A549 treated with ZK216348 at 1 μM for 4 hours (cell line): Measurements from ENCODE around the gene SMIM12. TPM values are rescaled to one million over a fixed set of nuclear protein-coding genes. Genes with fewer than 3 reads are reported as not detected.

Source experiments
- total RNA-seq: library from RNA; stranded (reverse); fragments of 200-300 nt; extraction: Qiagen RNA extraction; gene quantifications from 5 replicates; pipeline ENCODE4 v1.2.3, GENCODE V29; 2022; ENCODE audit warnings: low read depth

SMIM12 gene
- total RNA-seq: 51.2 to 61.7 TPM (median 57.6 TPM) in 5 replicates

GRCh38 chr1:34859446-34860200, at the start of gene SMIM12:
SMIM12 (minus strand) TSS chr1:34859749; CDS start chr1:34855977, 3,772 bp downstream.

Other genes with a start within 250 kb of the SMIM12 start
- 0.16 to 0.28 TPM (median 0.19 TPM) in 3 of 5 replicates, not detected in the others for gene GJB5, start 104.7 kb downstream of the SMIM12 start, total RNA-seq
- 0.05 to 0.11 TPM (median 0.09 TPM) in 4 of 5 replicates, not detected in the other for gene GJB4, start 100.0 kb downstream of the SMIM12 start, total RNA-seq
- gene GJB3, start 78.5 kb downstream of the SMIM12 start, total RNA-seq: 7.4 to 11.8 TPM (median 9.4 TPM) in 5 replicates
- not detected in 5 replicates for gene GJA4, start 66.8 kb downstream of the SMIM12 start, total RNA-seq
- gene DLGAP3, start 69.9 kb upstream of the SMIM12 start, total RNA-seq: 0.09 to 0.27 TPM (median 0.26 TPM) in 5 replicates
- gene TMEM35B, start 125.6 kb upstream of the SMIM12 start, total RNA-seq: 13.3 to 16.4 TPM (median 15.1 TPM) in 5 replicates
- gene ZMYM6, start 172.2 kb upstream of the SMIM12 start, total RNA-seq: 1.7 to 5.5 TPM (median 5.1 TPM) in 5 replicates
- gene ZMYM1, start 219.6 kb upstream of the SMIM12 start, total RNA-seq: 4.0 to 8.4 TPM (median 6.8 TPM) in 5 replicates